ENCODE data around the gene DHX34.
A peak's percentile ranks its signal among the peaks of the same experiment; 100 is the strongest.

DHX34 gene

DNA sequence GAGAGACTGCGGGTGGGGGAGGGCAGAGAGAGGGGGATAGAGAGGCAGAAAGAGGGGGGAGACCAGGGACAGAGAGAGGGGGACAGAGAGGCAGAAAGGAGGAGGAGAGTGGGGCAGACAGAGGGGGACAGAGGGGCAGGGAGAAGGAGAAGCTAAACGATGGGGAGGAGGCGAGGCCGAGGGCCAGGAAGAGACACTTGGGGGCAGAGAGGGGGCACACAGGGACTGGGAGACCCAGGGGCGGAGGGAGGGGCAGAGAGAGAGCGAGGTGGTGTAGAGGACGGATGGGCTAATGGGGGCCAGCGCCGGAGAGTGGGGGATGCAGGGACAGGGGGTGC lies 69.5 kb downstream of the DHX34 start:
- DNase-seq, result no peak

DNA sequence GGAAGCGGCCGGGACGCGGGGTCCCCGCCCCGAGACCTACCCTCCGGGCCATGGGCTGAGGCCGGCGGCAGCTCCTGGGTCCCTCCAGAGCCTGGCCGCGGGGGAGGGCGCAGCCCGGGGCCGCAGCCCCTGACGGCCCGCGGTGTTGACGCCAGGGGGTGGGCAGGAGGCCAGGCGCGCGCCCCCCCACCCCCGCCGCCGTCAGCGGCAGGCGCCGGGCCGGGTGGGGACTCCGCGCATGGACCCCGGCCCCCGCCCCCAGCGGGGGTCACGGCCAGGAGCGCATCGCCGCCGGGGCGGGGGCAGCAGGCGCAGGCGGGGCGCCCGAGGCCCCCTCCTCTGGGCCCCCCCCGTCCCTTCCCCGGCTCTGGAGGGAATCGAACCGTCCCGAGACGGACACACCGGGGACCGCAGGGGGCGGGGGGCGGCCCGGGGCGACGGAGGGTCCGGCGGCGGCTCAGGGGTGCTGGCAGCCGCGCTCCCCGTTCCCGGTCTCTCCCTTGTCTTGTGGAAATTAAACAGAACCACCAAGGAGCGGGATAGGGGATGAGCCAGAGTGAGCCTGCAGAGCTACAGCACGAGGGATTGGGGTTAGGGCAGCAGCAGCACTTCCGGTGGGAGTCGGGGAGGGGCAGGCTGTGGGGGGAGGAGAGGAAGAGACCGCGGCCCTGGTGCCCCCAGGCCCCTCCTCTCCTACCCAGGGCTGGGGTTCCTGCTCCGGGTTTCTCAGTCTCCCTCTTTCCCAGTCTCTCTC lies 70.1 kb downstream of the DHX34 start, which contains the start of gene MEIS3:
TSS of gene MEIS3 (minus strand) at position 498 of the 754 bp plus-strand sequence. CDS start at position 52, 446 bp downstream.
- no peak for DNase-seq

DNA sequence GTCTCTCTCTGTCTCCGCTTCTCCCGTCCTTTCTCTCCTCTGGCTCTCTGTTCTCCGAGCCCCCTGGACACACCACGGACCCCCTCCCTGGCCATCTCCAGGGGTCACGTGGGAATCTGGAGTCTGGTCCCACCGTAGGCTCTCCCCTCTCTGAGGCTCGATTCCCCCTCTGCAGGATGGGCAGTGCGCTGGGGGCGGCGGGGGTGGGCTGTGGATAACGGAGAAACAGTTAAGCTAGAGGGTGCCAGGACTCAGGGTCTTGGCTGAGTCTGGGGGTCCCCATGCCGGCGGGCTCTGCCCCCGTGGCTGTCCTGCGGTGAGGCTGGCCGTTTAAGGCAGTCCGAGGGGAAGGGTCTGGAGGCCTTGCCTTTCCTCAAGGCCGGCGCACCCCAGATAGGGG lies 70.7 kb downstream of the DHX34 start:
- no peak for DNase-seq

GRCh38 chr19:47421244-47421786 lies 72.2 kb downstream of the DHX34 start:
- DNase-seq, result no peak

DNA sequence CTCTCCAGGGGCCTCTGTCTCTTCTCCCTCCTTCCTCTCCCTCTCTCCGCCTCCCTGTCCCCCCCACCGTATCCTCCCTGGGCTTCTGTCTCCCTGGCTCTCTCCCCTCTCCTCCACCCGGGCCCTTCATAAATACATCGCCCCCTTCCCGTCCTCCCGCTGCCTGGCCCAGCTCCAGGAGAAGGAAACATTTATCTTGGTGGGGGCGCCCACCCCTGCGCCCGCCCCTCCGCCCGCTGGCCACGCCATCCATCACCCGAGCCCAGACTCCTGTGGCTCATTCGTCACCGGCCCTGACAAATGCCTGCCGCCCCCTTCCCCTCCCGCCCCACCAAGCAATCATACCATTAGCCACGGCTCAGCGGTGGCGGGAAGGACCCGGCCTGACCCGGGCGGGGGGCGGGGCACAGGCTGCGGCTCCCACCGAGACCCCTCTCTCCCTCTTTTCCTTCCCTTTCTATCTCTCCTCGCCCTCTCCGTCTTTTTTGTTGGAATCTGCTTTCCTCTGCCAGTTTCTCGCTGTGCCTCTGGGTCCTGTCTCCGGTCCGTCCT lies 72.8 kb downstream of the DHX34 start:
- DNase-seq, result no peak

DNA sequence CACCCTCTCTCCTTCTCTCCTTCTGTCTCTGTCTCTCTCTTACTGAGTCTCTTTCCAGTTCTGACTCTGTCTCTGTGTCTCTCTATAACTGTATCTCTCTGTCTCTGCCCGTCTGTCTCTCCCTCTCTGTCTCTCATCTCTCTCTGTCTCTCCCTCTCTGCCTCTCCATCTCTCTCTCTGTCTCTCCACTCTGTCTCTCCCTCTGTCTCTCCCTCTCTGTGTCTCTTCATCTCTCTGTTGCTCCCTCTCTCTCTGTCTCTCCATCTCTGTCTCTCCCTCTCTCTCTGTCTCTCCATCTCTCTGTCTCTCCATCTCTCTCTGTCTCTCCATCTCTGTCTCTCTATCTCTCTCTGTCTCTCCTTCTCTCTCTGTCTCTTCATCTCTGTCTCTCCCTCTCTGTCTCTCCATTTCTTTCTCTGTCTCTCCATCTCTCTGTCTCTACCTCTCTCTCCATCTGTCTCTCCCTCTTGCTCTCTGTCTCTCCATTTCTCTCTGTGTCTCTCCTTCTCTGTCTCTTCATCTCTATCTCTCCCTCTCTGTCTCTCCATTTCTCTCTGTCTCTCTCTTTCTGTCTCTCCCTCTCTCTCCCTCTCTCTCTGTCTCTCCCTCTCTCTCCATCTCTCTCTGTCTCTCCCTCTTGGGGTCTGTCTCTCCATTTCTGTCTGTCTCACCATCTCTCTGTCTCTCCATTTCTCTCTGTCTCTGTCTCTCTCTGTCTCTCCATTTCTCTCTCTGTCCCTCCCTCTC lies 73.5 kb downstream of the DHX34 start:
- no peak for DNase-seq

- DNase-seq, result no peak
Observed at GRCh38 chr19:47423203-47423882, 74.2 kb downstream of the DHX34 start.

- DNase-seq, result peak; percentile 53
Observed at GRCh38 chr19:47427241-47428176, 78.4 kb downstream of the DHX34 start.

DNA sequence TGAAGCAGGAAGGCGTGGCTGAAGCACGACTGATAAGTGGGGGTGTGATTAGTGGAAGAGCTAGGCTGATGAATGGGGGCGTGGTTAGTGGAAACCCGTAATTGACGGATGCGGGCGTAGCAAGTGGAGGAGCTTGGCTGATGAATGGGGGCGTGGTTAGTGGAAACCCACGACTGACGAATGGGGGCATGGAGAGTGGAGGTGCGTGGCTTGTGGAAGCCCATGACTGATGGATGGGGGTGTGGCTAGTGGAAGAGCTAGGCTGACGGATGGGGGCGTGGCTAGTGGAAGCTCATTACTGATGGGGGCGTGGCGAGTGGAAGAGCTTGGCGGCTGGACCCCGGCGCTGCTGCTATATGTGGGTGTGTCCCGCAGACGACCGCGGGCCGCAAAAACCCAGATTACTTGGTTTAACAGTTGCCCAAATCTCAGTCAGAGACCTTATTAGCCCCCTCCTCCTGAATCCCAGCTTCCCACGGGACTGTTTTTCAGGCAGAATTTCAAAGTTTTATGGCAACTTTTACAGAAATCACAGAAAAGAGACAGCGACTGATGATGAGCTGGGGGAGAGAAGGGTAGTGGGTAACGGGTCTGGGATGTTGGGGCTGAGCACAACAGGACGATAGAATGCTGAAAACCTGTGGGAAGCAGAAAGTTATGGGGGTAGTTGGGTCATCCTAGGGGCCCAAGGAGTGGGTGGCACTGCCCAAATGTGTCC lies 79.2 kb downstream of the DHX34 start:
- peak; percentile 59 for DNase-seq

DNA sequence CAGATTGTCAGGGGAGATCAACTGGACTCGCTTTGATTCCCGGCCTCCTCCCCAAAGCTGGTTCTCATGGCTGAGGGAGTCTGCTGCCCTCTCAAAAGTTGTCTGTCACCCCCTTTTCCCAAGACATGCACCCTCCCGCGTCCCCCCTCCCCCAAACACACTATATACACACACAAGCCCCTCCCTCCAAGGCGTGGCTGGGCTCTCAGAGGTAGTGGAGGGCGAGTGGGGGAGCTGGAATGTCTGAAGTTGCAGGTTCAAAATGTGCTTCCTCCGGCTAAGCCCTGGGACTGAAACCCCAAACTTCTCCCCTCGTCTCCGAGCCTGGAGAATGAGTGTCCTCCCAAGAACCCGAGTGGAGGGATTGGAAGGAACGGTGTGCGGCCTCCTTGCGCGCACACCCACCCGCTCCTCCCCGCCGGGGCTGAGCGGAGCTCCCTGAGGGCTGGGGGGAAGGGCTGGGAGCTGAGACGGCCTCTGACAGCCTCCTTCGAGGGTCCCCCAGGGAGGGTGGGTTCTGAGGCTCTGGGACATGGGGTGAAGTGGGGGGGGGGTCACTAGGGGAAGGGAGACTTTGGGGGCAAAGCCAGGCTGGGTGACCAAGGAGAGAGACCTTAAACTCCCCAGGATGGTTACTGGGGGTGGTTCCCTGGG lies 80.2 kb downstream of the DHX34 start:
- no peak for DNase-seq

DNA sequence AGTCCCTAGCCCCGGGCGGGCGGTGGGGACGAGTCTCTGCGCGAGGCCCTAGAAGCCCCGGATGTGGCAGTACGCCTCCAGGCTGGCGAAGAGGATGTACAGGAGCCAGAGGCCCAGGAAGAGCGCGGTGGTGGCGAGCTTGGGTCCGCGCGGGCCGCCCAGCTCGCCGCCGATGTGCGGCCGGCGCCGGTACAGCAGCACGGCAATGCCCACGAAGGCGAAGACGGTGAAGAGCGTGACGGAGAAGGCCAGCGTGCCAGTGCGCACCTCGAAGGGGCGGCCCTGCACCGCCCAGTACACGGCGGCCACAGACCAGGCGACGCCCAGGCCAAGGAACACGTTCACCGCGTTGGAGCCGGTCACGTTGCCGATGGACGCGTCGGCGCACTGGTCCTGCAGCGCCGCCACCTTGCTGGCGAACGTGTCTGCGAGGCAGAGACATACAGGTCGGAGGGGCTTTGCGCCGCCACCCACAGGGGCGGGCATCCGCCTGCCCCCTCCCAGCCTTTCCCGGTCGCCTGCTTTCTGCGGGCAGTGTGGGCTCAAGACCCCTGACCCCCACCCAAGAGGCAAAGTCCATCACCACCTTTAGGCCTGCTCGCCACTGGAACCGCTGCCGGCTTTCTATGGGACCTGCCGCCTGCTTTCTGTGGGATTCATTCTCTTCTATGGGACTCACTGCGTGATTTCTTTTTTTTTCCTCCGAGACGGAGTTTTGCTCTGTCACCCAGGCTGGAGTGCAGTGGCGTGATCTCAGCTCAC lies 81.1 kb downstream of the DHX34 start:
- no peak for DNase-seq

GRCh38 chr19:47432091-47432490 lies 83.0 kb downstream of the DHX34 start:
- DNase-seq, result no peak
